CD4-positive, alpha-beta T cell treated with Interleukin-6 at 100 ng/mL for 8 hours (primary cell): ENCODE results near the gene SLC30A3.
"Not testable (repeated sequence)": the region's sequence is repeated elsewhere in the genome, so short reads cannot be mapped to it uniquely, and the experiment has no call there.

Experiments used
- DNase-seq: peaks from one replicate; pipeline ENCODE4 v3.0.0-alpha.2; 2020; ENCODE audit warnings: mixed read lengths, low spot score

Gene SLC30A3

GRCh38 chr2:27262379-27263286, at the start of gene SLC30A3:
SLC30A3 (minus strand) TSS chr2:27263047; CDS start chr2:27262906, 141 bp downstream.
- peak; percentile 60 for DNase-seq

- DNase-seq: no peak
These were observed 49.3 kb upstream of the SLC30A3 start for GRCh38 chr2:27312152-27312551.

GRCh38 chr2:27309651-27310050, 46.8 kb upstream of the SLC30A3 start:
- DNase-seq: no peak

GRCh38 chr2:27308359-27308881, 45.6 kb upstream of the SLC30A3 start, which contains the start of gene UCN:
UCN (minus strand) TSS chr2:27308445; CDS start chr2:27307895, 550 bp downstream.
- no peak for DNase-seq

GRCh38 chr2:27307545-27308358, 44.9 kb upstream of the SLC30A3 start:
- no peak for DNase-seq

DNA sequence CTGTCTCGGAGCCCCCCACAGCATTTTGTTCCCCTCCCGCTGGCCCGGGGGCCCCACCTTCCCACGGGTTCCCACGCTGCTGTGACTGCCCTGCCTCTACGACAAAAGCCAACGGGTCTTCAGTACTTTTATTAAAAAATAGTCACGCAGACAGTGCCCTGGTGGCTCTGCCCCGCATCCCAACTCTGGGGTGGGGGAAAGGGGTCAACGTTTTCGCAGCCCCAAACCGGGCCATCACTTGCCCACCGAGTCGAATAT, 44.4 kb upstream of the SLC30A3 start:
- no peak for DNase-seq

DNA sequence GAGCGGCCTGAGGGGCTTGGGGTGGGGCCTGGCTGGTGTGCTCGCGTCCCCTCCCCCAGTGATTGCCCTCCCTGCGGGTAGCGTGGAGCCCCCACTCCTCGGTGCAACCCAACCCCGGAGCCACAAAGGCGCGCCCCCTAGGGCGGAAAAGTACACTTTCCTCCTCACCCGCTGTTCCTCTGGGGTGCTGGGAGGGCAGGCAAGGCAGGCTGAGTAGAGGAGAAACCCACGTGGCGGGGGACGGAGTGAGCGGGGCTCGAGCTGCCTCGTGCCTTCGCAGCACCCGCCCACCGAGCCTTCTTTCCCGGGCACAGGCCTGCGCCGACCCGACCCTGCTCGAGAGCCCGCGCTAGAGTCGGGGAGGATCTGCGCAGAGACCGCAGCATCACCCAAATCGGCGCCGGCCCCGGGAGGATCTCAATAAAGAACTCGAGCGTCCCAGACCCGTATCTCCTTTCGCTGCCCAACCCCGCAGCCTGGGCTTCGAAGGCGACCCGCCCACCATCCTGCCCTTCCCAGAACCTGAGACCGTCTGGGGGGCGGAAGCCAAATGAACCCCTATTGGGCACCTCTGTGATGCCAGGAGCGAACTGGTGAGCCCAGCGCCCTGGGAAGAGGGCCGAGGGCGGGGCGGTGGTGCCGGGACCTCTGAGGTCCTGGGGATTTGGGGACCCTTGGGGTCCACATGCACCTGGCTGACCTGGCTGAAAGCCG, 43.9 kb upstream of the SLC30A3 start:
- no peak for DNase-seq

GRCh38 chr2:27306136-27306535, 43.3 kb upstream of the SLC30A3 start:
- DNase-seq: no peak

GRCh38 chr2:27305516-27305915, 42.7 kb upstream of the SLC30A3 start:
- no peak for DNase-seq

- no peak for DNase-seq
These were observed 41.8 kb upstream of the SLC30A3 start for GRCh38 chr2:27304488-27305240.

- peak; percentile 54 for DNase-seq
These were observed 40.5 kb upstream of the SLC30A3 start for GRCh38 chr2:27303093-27304025.

- DNase-seq: not testable (repeated sequence)
These were observed 37.8 kb upstream of the SLC30A3 start for GRCh38 chr2:27300606-27301005.

DNA sequence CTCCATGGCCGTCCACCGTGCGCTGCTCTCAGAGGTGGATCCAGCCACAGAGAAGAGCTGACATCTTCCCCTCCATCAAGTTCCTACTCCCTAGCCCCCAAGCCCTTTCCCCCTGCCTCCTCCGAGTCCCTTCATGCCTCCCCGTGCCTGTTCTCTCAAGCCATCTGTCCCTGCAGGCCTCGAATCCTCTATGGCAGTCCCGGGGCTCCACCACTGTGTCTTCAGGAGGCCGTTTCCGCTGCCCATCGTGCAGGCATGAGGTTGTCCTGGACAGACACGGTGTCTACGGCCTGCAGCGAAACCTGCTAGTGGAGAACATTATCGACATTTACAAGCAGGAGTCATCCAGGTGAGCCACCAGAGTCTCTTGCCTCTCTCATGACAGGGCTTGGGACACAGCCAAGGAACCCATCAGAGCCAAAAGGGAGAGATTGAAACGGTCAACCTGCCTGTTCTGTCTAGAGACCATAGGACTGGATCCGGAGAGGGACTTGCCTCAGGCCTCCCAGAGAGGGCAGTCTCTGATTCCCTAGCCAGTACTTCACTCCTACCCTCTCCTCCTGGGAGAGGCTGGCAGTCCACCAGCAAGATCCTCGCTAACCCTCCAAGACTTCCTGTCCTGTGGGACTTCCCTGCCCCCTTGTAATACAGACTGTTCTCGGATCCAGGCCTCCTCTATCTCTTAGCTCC, 35.7 kb upstream of the SLC30A3 start:
- no peak for DNase-seq

DNA sequence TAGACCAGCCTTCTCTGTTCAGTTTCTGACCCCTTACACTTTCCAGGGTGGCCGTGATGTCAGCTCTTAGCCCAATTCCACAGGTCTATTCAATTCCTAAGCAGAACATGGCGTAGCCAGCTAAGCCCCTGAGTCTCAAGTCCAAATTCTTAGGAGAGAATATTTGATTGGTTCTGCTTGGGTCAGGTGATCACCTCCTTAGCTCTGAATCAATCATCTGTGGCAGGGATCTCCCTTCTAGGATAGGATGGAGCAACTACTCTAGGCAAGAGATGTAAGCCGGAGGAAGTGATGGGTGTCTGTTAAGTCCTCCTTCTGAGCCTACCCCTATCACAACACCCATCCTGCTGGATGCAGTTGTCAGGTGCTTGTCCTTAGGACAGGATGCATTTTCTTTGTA, 34.3 kb upstream of the SLC30A3 start:
- DNase-seq: no peak

GRCh38 chr2:27296481-27296880, 33.6 kb upstream of the SLC30A3 start:
- no peak for DNase-seq

DNA sequence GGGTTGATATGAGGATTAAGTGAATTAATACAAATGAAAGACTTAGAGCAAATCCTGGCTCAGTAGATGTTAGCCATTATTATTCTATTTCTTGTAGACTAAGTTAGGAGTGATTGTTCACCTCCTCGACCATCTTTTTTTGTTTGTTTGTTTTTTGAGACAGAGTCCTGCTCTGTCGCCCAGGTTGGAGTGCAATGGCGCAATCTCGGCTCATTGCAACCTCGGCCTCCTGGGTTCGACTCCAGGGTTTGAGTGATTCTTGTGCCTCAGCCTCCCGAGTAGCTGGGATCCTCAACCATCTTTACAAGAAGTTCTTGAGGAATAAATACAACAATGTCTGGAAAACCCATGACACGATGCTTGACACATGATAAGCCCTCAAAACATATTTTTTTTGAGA, 32.1 kb upstream of the SLC30A3 start:
- no peak for DNase-seq

- DNase-seq: no peak
These were observed 29.0 kb upstream of the SLC30A3 start for GRCh38 chr2:27291865-27292264.

- DNase-seq: no peak
These were observed 27.7 kb upstream of the SLC30A3 start for GRCh38 chr2:27290549-27290948.

- DNase-seq: no peak
These were observed 25.8 kb upstream of the SLC30A3 start for GRCh38 chr2:27288610-27289009.

DNA sequence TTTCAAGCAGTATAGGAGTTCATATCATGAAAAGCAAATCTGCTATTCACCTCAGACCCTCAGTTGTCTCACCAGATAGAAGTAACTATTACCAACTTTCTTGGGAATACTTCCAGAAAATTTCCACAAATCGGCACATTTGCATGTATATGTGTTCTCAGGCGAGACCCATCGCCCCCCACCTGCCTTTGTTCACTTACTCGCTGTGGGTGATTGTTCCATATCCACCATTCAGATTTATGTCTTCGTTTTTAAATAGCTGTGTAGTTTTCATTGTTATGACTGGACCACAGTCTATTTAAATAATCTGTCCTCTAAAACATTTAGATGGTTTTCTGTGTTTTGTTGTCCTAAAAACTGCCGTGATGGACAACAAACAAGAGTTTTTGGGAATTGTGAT, 22.6 kb upstream of the SLC30A3 start:
- DNase-seq: no peak
